GM12873 (cell line): Measurements from ENCODE around the gene ALG1.
A peak's percentile ranks its signal among the peaks of the same experiment; 100 is the strongest.
"Not testable (repeated sequence)": the region's sequence is repeated elsewhere in the genome, so short reads cannot be mapped to it uniquely, and the experiment has no call there.

Source experiments
- CTCF ChIP-seq: IDR thresholded peaks from 2 replicates; pipeline ENCODE4 v1.5.1; 2012; ENCODE audit warnings: low read depth, mild to moderate bottlenecking, moderate library complexity, low read length, control low read depth; ENCODE audit not compliant: insufficient read depth; ENCODE audit errors: missing control alignments

The ALG1 gene

GRCh38 chr16:5084802-5085201, 13.2 kb downstream of the ALG1 start:
- peak; percentile 76 for TF ChIP-seq CTCF

GRCh38 chr16:5097470-5098220, 26.0 kb downstream of the ALG1 start, which contains the start of gene EEF2KMT:
EEF2KMT (minus strand) TSS chr16:5097795; CDS start chr16:5097739, 56 bp downstream.
- not testable (repeated sequence) for TF ChIP-seq CTCF

- TF ChIP-seq CTCF, result no peak
Measured at GRCh38 chr16:5108505-5109158, 37.0 kb downstream of the ALG1 start.
